Measurements from ENCODE around the gene MYL9. TPM values are rescaled to one million over a fixed set of nuclear protein-coding genes. Genes with fewer than 3 reads are reported as not detected.

Gene MYL9
- total RNA-seq, 1 experiment from 2014 or later, result 49.3 TPM

- Histone ChIP-seq H3K4me3 (replicated peaks in 1 of 2; ENCODE audit: low read depth in 1 of 2, low read length in 2 of 2) (no peak overlapping the region), H3K27me3 (ENCODE audit: insufficient read depth, low read length) (no peaks in the 10 kb centered on the region), H2AFZ (ENCODE audit: low read depth, low read length, poor library complexity, severe bottlenecking) (no peak overlapping the region), H3K27ac (ENCODE audit: low read depth, low read length) (no peak overlapping the region), H3K4me2 (ENCODE audit: low read length) (no peak overlapping the region), H3K79me2 (ENCODE audit: insufficient read depth, low read length) (no peaks in the 10 kb centered on the region), H3K36me3 (ENCODE audit: control insufficient read depth in 1 of 2, insufficient read depth in 2 of 2, low read length in 2 of 2) (peaks cover 0 to 5% of the 10 kb centered on the region in 2 experiments; a peak in 1 of 4 replicates), H3K4me1 (ENCODE audit: control insufficient read depth in 1 of 2, insufficient read depth in 2 of 2, low read length in 2 of 2) (no peaks in the 10 kb centered on the region), H3K9ac (ENCODE audit: low read length) (no peak overlapping the region), H4K20me1 (ENCODE audit: insufficient read depth) (no peaks in the 10 kb centered on the region), H3K9me2 (ENCODE audit: insufficient read depth) (no peaks in the 10 kb centered on the region), H3K9me3 (ENCODE audit: control insufficient read depth in 1 of 2, insufficient read depth in 1 of 2, low read depth in 1 of 2, low read length in 2 of 2) (no peaks in the 10 kb centered on the region)
- intact Hi-C loops (cut with micrococcal nuclease), result no loop called here
- no TSS peak for BruUV-seq (replicated peaks)
- no peak for DNase-seq (ENCODE audit: low read depth, low spot score)
- TF ChIP-seq, protein P1, sequence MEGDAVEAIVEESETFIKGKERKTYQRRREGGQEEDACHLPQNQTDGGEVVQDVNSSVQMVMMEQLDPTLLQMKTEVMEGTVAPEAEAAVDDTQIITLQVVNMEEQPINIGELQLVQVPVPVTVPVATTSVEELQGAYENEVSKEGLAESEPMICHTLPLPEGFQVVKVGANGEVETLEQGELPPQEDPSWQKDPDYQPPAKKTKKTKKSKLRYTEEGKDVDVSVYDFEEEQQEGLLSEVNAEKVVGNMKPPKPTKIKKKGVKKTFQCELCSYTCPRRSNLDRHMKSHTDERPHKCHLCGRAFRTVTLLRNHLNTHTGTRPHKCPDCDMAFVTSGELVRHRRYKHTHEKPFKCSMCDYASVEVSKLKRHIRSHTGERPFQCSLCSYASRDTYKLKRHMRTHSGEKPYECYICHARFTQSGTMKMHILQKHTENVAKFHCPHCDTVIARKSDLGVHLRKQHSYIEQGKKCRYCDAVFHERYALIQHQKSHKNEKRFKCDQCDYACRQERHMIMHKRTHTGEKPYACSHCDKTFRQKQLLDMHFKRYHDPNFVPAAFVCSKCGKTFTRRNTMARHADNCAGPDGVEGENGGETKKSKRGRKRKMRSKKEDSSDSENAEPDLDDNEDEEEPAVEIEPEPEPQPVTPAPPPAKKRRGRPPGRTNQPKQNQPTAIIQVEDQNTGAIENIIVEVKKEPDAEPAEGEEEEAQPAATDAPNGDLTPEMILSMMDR (IDR thresholded peaks at IDR 0.05 in 2 of 3, conservative IDR thresholded peaks at IDR 0.05 in 1 of 3; ENCODE audit: borderline replicate concordance in 1 of 3, insufficient read depth in 1 of 3, low read depth in 2 of 3, low read length in 2 of 3), result no peak
- no peak for TF ChIP-seq ZBTB33 (IDR thresholded peaks at IDR 0.05; ENCODE audit: extremely low read depth, insufficient replicate concordance, low read length)
- TF ChIP-seq POLR2A (IDR thresholded peaks at IDR 0.05; ENCODE audit: borderline replicate concordance, extremely low read depth, insufficient read depth, insufficient read length), result no peak
- TF ChIP-seq CBX3 (IDR thresholded peaks at IDR 0.05; ENCODE audit: low read depth), result no peak
- TF ChIP-seq POLR2AphosphoS5 (IDR thresholded peaks at IDR 0.05; ENCODE audit: low read depth, low read length), result no peak
- no peak for TF ChIP-seq CEBPB (IDR thresholded peaks at IDR 0.05; ENCODE audit: low read depth)
- TF ChIP-seq ZFX (IDR thresholded peaks at IDR 0.05), result no peak
- no peak for TF ChIP-seq ELF1 (IDR thresholded peaks at IDR 0.05; ENCODE audit: borderline replicate concordance, low read depth)
- TF ChIP-seq TCF7L2 (IDR thresholded peaks at IDR 0.05; ENCODE audit: borderline replicate concordance, extremely low read depth, insufficient read depth, insufficient read length), result no peak
- TF ChIP-seq ZNF274 (IDR thresholded peaks at IDR 0.05; ENCODE audit: low read depth, low read length), result no peak
- TF ChIP-seq RAD21 (IDR thresholded peaks at IDR 0.05; ENCODE audit: low read depth), result no peak
- no peak for TF ChIP-seq FOSL1 (IDR thresholded peaks at IDR 0.05; ENCODE audit: low read depth)
- TF ChIP-seq EZH2 (IDR thresholded peaks at IDR 0.05), result no peak
- no peak for TF ChIP-seq EZH2phosphoT487 (IDR thresholded peaks at IDR 0.05; ENCODE audit: borderline replicate concordance)
- TF ChIP-seq SIN3A (IDR thresholded peaks at IDR 0.05; ENCODE audit: low read depth), result no peak
- TF ChIP-seq YY1 (IDR thresholded peaks at IDR 0.05; ENCODE audit: extremely low read depth, insufficient replicate concordance, low read depth, low read length), result no peak
- no peak for TF ChIP-seq SP1 (IDR thresholded peaks at IDR 0.05; ENCODE audit: low read depth)
- no peak for TF ChIP-seq REST (IDR thresholded peaks at IDR 0.05; ENCODE audit: low read depth)
- TF ChIP-seq JUND (IDR thresholded peaks at IDR 0.05), result no peak
- ChIA-PET CTCF (no interaction called here), RAD21 (ENCODE audit: low non-redundant PET in 1 of 2, low total read pairs in 2 of 2, uncharacterized antibody in 2 of 2, unreplicated experiment in 2 of 2) (no interaction called here), POLR2A (no interaction called here)
- ATAC-seq, result no peak
These were observed 8.3 kb downstream of the MYL9 start for GRCh38 chr20:36549628-36549941.

Measured in HCT116 (cell line).